ENCODE data around the gene NAV1.
"Not testable (repeated sequence)": the region's sequence is repeated elsewhere in the genome, so short reads cannot be mapped to it uniquely, and the experiment has no call there.

Gene NAV1

GRCh38 chr1:201520046-201520575 lies 18.8 kb upstream of the NAV1 start:
- not testable (repeated sequence) for DNase-seq (ENCODE audit: low read depth)

DNA sequence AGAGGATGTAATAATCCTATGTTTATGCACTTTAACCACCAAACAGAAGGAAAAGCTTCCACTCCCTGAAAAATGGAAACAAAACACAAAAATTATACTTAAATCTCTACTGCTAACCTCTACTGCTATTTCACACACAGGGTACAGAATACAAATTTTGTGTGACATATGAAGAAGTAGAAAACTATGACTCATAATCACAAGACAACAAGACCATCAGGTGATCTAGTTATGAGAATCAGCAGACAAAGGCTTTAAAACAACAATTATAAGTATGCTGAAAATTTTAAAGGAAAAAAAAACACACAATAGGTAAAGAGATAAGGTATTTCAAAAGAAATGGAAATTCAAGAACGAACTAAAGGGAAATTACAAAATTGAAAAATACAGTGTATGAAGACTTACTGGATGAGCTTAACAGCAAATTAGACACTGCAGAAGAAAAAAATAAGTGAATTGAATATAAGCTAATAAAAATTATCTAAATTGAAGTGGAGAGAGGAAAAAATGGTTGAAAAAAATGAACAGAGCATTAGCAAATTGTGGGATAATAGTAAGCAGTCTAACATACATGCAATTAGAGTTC lies 13.6 kb upstream of the NAV1 start:
- no peak for DNase-seq (ENCODE audit: low read depth)

DNA sequence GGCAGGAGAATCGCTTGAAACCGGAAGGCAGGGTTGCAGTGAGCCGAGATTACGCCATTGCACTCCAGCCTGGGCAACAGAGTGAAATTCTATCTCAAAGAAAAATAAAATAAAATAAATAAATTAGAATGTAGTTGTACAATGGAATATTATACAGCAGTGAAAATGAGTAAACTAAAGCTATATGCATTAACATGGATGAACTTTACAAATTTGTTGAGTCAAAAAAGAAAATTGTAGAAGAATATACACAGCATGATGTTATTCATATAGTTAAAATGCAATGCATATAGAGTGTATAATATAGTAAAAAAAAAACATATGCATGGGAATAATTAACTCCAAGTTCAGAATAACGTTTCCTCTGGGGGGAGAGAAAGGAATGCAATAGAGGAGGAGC lies 11.0 kb upstream of the NAV1 start:
- no peak for DNase-seq (ENCODE audit: low read depth)

DNA sequence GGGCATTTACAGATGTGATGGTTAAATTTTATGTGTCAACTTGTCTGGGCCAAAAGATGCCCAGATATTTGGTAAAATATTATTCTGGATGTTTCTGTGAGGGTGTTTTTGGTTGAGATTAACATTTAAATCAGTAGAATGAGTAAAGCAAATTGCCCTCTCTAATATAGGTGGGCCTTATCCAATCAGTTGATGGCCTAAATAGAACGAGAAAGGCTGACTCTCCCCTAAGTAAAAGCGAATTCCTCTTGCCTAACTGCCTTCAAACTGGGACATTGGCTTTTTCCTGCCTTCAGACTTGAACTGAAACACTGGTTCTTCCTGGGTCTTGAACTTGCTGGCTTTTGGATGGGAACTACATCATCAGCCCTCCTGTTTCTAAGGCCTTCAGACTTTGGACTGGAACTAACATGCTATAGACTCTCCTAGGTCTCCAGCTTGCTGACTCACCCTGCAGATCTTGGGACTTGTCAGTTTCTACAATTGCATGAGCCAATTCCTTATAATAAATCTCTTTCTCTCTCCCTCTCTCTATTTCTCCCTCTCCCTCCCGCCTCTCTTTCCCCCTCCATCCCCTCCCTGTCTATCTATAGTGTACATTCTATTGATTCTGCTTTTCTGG lies 10.2 kb upstream of the NAV1 start:
- DNase-seq (ENCODE audit: low read depth), result no peak

DNA sequence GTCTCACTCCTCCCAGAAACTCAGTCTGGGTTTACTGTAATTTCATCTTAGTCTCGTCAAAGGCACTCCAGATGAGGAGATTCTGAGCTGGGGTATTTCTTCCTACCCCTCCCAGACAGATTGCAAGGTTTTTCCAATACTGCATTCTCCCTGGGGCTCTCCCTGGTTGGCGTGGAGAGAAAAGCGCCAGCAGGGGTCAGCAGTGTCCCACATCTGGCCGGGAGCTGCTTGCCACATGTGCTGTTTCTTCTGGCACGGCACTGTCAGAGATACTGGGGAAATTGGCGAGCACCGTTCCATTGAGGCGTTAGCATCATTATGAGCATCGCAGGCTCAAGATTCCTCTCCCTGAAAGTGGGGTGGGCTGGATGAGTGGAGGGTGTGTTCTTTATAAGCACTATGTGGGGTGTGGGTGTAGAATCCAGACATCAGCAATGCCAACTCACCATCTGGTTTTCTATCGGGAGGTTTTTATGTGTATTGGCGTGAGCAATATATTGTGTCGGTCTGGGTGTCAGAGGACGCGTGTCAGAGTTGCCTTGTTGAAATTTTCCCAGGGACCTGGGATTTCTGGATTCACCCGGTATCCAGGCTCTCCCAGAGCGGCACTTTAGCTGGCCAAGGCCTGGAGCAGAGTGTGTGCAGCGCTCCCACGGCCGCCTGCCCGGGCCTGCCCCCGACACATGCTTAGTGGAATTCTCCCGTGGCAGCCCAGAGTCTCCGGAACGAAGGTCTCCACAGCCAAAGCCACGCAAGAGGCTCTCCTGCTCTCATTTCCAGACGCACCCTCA lies 8.0 kb upstream of the NAV1 start:
- DNase-seq (ENCODE audit: low read depth), result peak; percentile 21

- DNase-seq (ENCODE audit: low read depth), result no peak
Measured at GRCh38 chr1:201531551-201532425, 7.1 kb upstream of the NAV1 start.

GRCh38 chr1:201533836-201534235 lies 5.1 kb upstream of the NAV1 start:
- DNase-seq (ENCODE audit: low read depth), result no peak

DNA sequence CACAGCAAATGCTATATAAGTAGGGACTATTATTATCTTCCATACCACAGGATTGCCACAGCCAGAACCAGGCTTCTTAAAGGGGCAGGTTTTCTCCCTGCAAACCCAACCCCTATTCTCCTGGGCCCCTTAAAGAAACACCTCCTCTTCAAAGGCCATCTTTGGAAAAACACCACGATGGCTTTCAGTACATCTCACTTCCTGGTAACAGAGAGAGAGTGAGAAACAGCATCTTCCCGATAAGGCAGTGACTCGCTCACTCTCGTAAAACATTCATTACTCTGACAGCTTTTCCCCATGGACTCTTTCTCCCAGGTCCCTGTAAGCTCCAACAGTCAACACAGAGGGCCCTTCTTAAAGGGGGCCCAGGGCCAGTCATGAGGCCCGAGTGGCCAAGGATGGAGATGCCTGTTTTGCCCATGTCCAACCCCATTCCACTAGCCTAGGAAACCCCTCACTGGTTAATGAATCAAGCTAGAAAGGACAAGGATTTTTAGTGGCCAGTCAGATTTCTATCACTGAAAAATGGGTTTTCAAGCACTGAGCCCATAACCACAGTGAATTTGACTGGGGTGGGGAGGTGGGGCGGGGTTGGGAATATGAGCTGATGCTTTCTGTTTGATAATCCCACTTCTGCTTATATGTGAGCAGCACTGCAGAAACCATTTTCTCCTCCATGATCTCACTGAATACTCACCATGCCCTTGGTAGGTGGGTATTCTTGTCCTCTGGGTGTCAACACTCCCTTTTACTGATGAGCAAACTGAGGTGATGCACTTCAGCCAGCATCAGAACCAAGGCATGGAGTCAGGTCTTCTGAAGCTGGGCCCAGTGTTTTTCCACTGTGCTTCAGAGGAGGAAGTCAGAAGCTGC lies 3.6 kb upstream of the NAV1 start:
- DNase-seq (ENCODE audit: low read depth), result no peak

GRCh38 chr1:201535919-201536245 lies 3.0 kb upstream of the NAV1 start:
- DNase-seq (ENCODE audit: low read depth), result no peak

DNA sequence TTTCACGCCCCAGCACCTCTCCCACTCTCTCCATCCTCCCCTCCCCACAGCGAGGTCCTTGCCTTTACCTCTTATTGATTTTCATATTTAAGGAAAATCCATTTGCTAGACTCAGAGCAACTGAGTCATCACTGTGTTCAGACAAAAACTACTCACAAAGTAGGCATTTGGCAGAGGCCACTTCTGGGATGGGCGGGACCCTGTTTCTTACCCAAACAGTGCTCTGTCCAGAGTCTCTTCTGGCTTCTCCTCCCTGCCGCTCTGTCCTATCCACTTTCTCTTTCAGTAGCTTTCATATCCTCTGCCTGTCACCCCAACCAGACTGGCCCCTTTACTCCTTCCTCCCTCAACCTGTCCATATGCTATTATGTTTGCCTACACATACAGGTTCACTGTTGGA lies 2.4 kb upstream of the NAV1 start:
- DNase-seq (ENCODE audit: low read depth), result no peak

- no peak for DNase-seq (ENCODE audit: low read depth)
Measured at GRCh38 chr1:201537028-201537427, 1.9 kb upstream of the NAV1 start.

DNA sequence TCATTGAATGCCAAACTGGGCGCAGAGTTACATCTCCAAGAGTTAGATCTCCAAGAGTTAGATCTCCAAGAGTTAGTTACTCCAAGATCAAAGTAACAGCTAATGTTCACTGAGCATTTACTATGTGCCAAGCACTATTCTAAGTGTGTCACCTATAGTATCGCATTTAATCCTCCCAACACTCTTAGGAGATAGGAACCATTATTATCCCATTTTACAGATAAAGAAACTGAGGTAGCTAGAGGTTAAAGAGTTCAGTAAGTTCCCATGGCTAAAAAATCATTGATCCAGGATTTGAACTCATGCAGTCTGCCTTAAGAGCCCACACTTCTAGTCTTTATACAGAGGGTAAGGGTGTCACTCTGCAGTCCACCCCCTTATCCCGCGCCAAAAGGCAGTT lies 1.5 kb upstream of the NAV1 start:
- DNase-seq (ENCODE audit: low read depth), result no peak

GRCh38 chr1:201537891-201538611 lies 876 bp upstream of the NAV1 start:
- no peak for DNase-seq (ENCODE audit: low read depth)

GRCh38 chr1:201539561-201540431 lies 869 bp downstream of the NAV1 start:
- no peak for DNase-seq (ENCODE audit: low read depth)

GRCh38 chr1:201540846-201541735 lies 2.2 kb downstream of the NAV1 start:
- no peak for DNase-seq (ENCODE audit: low read depth)

- DNase-seq (ENCODE audit: low read depth), result no peak
Measured at GRCh38 chr1:201542309-201543035, 3.5 kb downstream of the NAV1 start.

GRCh38 chr1:201543871-201544642 lies 5.1 kb downstream of the NAV1 start:
- DNase-seq (ENCODE audit: low read depth), result no peak
